HG02981 (cell line): ENCODE data around the gene VILL.

Experiments
- ATAC-seq: cut with Tn5 transposase; IDR thresholded peaks from one replicate; pipeline ENCODE4 v1.9.1; 2021; ENCODE audit warnings: mild to moderate bottlenecking, moderate library complexity; ENCODE audit not compliant: unreplicated experiment

The VILL gene

GRCh38 chr3:37999836-38000235 lies 9.2 kb downstream of the VILL start:
- ATAC-seq: no peak

- ATAC-seq: no peak
These were observed 9.8 kb downstream of the VILL start for GRCh38 chr3:38000242-38000916.

GRCh38 chr3:38000965-38001455 lies 10.4 kb downstream of the VILL start:
- no peak for ATAC-seq

- no peak for ATAC-seq
These were observed 11.0 kb downstream of the VILL start for GRCh38 chr3:38001456-38002081.

GRCh38 chr3:38002291-38002876 lies 11.8 kb downstream of the VILL start:
- no peak for ATAC-seq

GRCh38 chr3:38002940-38003339 lies 12.4 kb downstream of the VILL start:
- no peak for ATAC-seq

GRCh38 chr3:38003371-38003816 lies 12.8 kb downstream of the VILL start:
- ATAC-seq: no peak

GRCh38 chr3:38003817-38004414 lies 13.3 kb downstream of the VILL start:
- ATAC-seq: no peak

GRCh38 chr3:38004415-38005075 lies 14.0 kb downstream of the VILL start:
- peak; percentile 49 for ATAC-seq

- no peak for ATAC-seq
These were observed 14.8 kb downstream of the VILL start for GRCh38 chr3:38005076-38006020.

- no peak for ATAC-seq
These were observed 15.4 kb downstream of the VILL start for GRCh38 chr3:38006031-38006430.

GRCh38 chr3:38006445-38006995 lies 15.9 kb downstream of the VILL start:
- ATAC-seq: no peak

GRCh38 chr3:38007754-38008090 lies 17.1 kb downstream of the VILL start:
- no peak for ATAC-seq

GRCh38 chr3:38008191-38008701 lies 17.7 kb downstream of the VILL start:
- no peak for ATAC-seq

GRCh38 chr3:38008971-38009580 lies 18.5 kb downstream of the VILL start:
- ATAC-seq: no peak

GRCh38 chr3:38009807-38010591 lies 19.4 kb downstream of the VILL start:
- ATAC-seq: no peak

- ATAC-seq: no peak
These were observed 20.5 kb downstream of the VILL start for GRCh38 chr3:38011111-38011510.

- no peak for ATAC-seq
These were observed 24.9 kb downstream of the VILL start for GRCh38 chr3:38015485-38015884.
